CD14-positive monocyte (primary cell): ENCODE measurements around the gene MACROD2. TPM values are rescaled to one million over a fixed set of nuclear protein-coding genes. Genes with fewer than 3 reads are reported as not detected.

ENCODE experiments used
- DNase-seq, 3 donors: peaks; one replicate each; pipeline ENCODE4 v3.0.0-alpha.2; 2011 to 2022
- H2AFZ ChIP-seq: 2 replicates; pipeline ENCODE4 v1.6.0; 2012; ENCODE audit warnings: mild to moderate bottlenecking, low read depth, low read length, inconsistent platforms; ENCODE audit not compliant: insufficient read depth, poor library complexity, severe bottlenecking
- H3K27ac ChIP-seq, 2 donors: 1 replicate in 1 of 2; 2 replicates in 1 of 2; pipeline ENCODE4 v1.5.1; 2012 to 2013; ENCODE audit warnings: low read length in 2 of 2, control low read depth in 1 of 2, inconsistent platforms in 1 of 2, low read depth in 1 of 2, mild to moderate bottlenecking in 1 of 2
- H3K27me3 ChIP-seq, 2 donors: one replicate each; pipeline versions ENCODE4 v1.6.0 to v1.6.1; 2011 to 2013; ENCODE audit warnings: low read length in 2 of 2; ENCODE audit not compliant: control insufficient read depth in 2 of 2, insufficient read depth in 2 of 2
- H3K36me3 ChIP-seq, 2 donors: replicated peaks in 1 of 2; 1 replicate in 1 of 2; 2 replicates in 1 of 2; pipeline versions ENCODE4 v1.5.1 to v1.6.1; 2012 to 2013; ENCODE audit warnings: low read length in 2 of 2, control low read depth in 1 of 2, inconsistent platforms in 1 of 2, mild to moderate bottlenecking in 1 of 2; ENCODE audit not compliant: insufficient read depth in 2 of 2, control insufficient read depth in 1 of 2
- H3K4me1 ChIP-seq, 2 donors: 1 replicate in 1 of 2; 2 replicates in 1 of 2; pipeline versions ENCODE4 v1.5.1 to v1.6.1; 2012 to 2013; ENCODE audit warnings: low read length in 2 of 2, control low read depth in 1 of 2, inconsistent platforms in 1 of 2, mild to moderate bottlenecking in 1 of 2, moderate library complexity in 1 of 2; ENCODE audit not compliant: insufficient read depth in 2 of 2, control insufficient read depth in 1 of 2
- H3K4me2 ChIP-seq: replicated peaks from 2 replicates; pipeline ENCODE3; 2012; ENCODE audit warnings: low read length, moderate library complexity, mild to moderate bottlenecking; ENCODE audit not compliant: poor library complexity, severe bottlenecking; ENCODE audit errors: extremely low read depth
- H3K4me3 ChIP-seq, 3 experiments: fragments of 200-600 bp in 1 of 3; sonication (generic) in 1 of 3; replicated peaks in 1 of 3; 1 replicate in 2 of 3; 2 replicates in 1 of 3; pipeline ENCODE4 v1.5.1; 2011 to 2013; ENCODE audit warnings: low read length in 3 of 3, mild to moderate bottlenecking in 3 of 3, control low read depth in 2 of 3, low read depth in 2 of 3, inconsistent platforms in 1 of 3, moderate library complexity in 1 of 3
- H3K79me2 ChIP-seq: 2 replicates; pipeline ENCODE4 v1.6.0; 2012; ENCODE audit warnings: mild to moderate bottlenecking, control low read depth, inconsistent platforms, low read length, moderate library complexity; ENCODE audit not compliant: insufficient read depth
- H3K9ac ChIP-seq: 2 replicates; pipeline ENCODE4 v1.6.0; 2017; ENCODE audit warnings: low read length, mild to moderate bottlenecking; ENCODE audit not compliant: insufficient read depth, poor library complexity, severe bottlenecking
- H3K9me3 ChIP-seq, 2 donors: replicated peaks in 1 of 2; 1 replicate in 1 of 2; 2 replicates in 1 of 2; pipeline versions ENCODE4 v1.5.1 to v1.6.1; 2012 to 2013; ENCODE audit warnings: low read length in 2 of 2, control low read depth in 1 of 2; ENCODE audit not compliant: control insufficient read depth in 1 of 2, insufficient read depth in 1 of 2
- H4K20me1 ChIP-seq: 2 replicates; pipeline ENCODE4 v1.6.0; 2012; ENCODE audit warnings: mild to moderate bottlenecking, low read length, control low read depth, moderate library complexity; ENCODE audit not compliant: insufficient read depth
- H3K27ac Mint-ChIP-seq, 7 donors: one replicate each; pipeline ENCODE4 v1.8.0; 2020; ENCODE audit warnings: mild to moderate bottlenecking in 7 of 7, mixed read lengths in 7 of 7, moderate library complexity in 6 of 7, inconsistent platforms in 2 of 7
- H3K27me3 Mint-ChIP-seq, 3 donors: one replicate each; pipeline ENCODE4 v1.8.0; 2021 to 2022; ENCODE audit warnings: low read depth in 3 of 3, mild to moderate bottlenecking in 3 of 3, mixed read lengths in 3 of 3, moderate library complexity in 3 of 3, inconsistent platforms in 1 of 3
- H3K36me3 Mint-ChIP-seq, 2 donors: one replicate each; pipeline ENCODE4 v1.8.0; 2020; ENCODE audit warnings: mixed read lengths in 2 of 2, inconsistent platforms in 1 of 2, mild to moderate bottlenecking in 1 of 2
- H3K4me1 Mint-ChIP-seq: one replicate; pipeline ENCODE4 v1.8.0; 2020; ENCODE audit warnings: mild to moderate bottlenecking, mixed read lengths
- H3K4me3 Mint-ChIP-seq, 2 donors: one replicate each; pipeline ENCODE4 v1.8.0; 2020; ENCODE audit warnings: mild to moderate bottlenecking in 2 of 2, mixed read lengths in 2 of 2, moderate library complexity in 1 of 2
- H3K9me3 Mint-ChIP-seq, 7 donors: one replicate each; pipeline ENCODE4 v1.8.0; 2020 to 2022; ENCODE audit warnings: mixed read lengths in 7 of 7, mild to moderate bottlenecking in 6 of 7, moderate library complexity in 6 of 7, inconsistent platforms in 2 of 7
- CTCF ChIP-seq: fragments of 200-600 bp; IDR thresholded peaks from one replicate; pipeline ENCODE4 v1.8.0; 2022; ENCODE audit warnings: antibody characterized with exemption, mild to moderate bottlenecking
- WGBS: methylation state at CpG from one replicate; pipeline ENCODE4 v1.1.5; 2013; ENCODE audit warnings: missing lambda C conversion rate; ENCODE audit not compliant: insufficient coverage; 5-methylcytosine and 5-hydroxymethylcytosine counted together
- intact Hi-C, 2 donors: fragments of 100-400 bp; cut with micrococcal nuclease; formaldehyde crosslinking; loops; one replicate each; pipeline versions ENCODE4 v1.15.0 to v1.15.1; 2023
- polyA plus RNA-seq, 3 donors: library from polyadenylated mRNA; depleted of rRNA in 1 of 3; unstranded in 2 of 3; stranded (reverse) in 1 of 3; fragments of 300-500 nt in 2 of 3; fragments of >200 nt in 1 of 3; fragmentation: Illumina TruSeq in 2 of 3; gene quantifications; 1 replicate in 2 of 3; 2 replicates in 1 of 3; pipeline ENCODE4 v1.2.3, GENCODE V29; 2012 to 2021

MACROD2 gene
- polyA plus RNA-seq, 3 donors = 0.23 TPM; not detected in 2

- peaks cover 33 to 34% of the 10 kb centered on the region in 2 donors for H3K9me3 ChIP-seq
- H3K79me2 ChIP-seq = no peaks in the 10 kb centered on the region
- H3K27ac Mint-ChIP-seq = no peak overlapping the region
- H3K4me2 ChIP-seq = no peak overlapping the region
- no peaks in the 10 kb centered on the region for H4K20me1 ChIP-seq
- peaks cover 9 to 31% (median 23%) of the 10 kb centered on the region in 7 donors for H3K9me3 Mint-ChIP-seq
- H3K36me3 Mint-ChIP-seq = no peaks in the 10 kb centered on the region
- H3K27me3 ChIP-seq = no peaks in the 10 kb centered on the region
- no peaks in the 10 kb centered on the region for H3K4me1 ChIP-seq
- no peak overlapping the region for H3K9ac ChIP-seq
- no peaks in the 10 kb centered on the region for H3K4me1 Mint-ChIP-seq
- no peak overlapping the region for H2AFZ ChIP-seq
- intact Hi-C loops = no loop called here
- no peak overlapping the region for H3K27ac ChIP-seq
- no CpG with 5 or more reads among the region's 2 CpGs for WGBS
- no peaks in the 10 kb centered on the region for H3K27me3 Mint-ChIP-seq
- DNase-seq = no peak
- no peaks in the 10 kb centered on the region for H3K36me3 ChIP-seq
- H3K4me3 ChIP-seq = no peak overlapping the region
- H3K4me3 Mint-ChIP-seq = no peak overlapping the region
- no peak for TF ChIP-seq CTCF
These were observed 1555.0 kb downstream of the MACROD2 start for GRCh38 chr20:15550116-15550870.

DNA sequence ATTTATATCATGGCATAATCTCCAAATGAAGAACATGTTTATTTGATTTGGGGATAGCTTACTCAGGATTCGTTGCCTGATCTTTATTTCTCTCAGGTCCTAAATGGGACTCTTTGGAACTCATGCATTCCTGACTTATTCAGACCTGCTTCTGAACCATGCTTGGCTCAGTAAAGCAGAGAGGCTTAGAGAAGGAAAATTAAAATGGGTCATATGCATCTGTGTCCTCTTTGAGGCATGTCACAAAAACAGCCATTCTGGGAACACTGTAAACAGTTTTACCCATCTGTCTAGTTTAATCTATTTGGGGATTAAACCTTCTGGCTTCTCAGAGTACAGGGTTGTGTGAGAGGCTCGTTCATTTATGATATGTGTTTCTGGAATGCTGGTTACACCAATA lies 1560.6 kb downstream of the MACROD2 start:
- no peaks in the 10 kb centered on the region for H4K20me1 ChIP-seq
- no peak overlapping the region for H3K4me2 ChIP-seq
- Mint-ChIP-seq H3K27me3 (no peaks in the 10 kb centered on the region), H3K4me3 (no peak overlapping the region), H3K9me3 (peaks cover 6 to 29% (median 17%) of the 10 kb centered on the region in 7 donors), H3K4me1 (no peaks in the 10 kb centered on the region), H3K36me3 (no peaks in the 10 kb centered on the region), H3K27ac (no peak overlapping the region)
- no peak overlapping the region for H3K4me3 ChIP-seq
- H3K9me3 ChIP-seq = peaks cover 20 to 31% of the 10 kb centered on the region in 2 donors
- H3K4me1 ChIP-seq = no peaks in the 10 kb centered on the region
- intact Hi-C loops = no loop called here
- H3K9ac ChIP-seq = no peak overlapping the region
- H3K27ac ChIP-seq = no peak overlapping the region
- no peaks in the 10 kb centered on the region for H3K79me2 ChIP-seq
- no peak for DNase-seq
- no peak overlapping the region for H2AFZ ChIP-seq
- H3K36me3 ChIP-seq = no peaks in the 10 kb centered on the region
- 40% methylated on average over 1 of the region's 2 CpGs for WGBS
- H3K27me3 ChIP-seq = no peaks in the 10 kb centered on the region
- TF ChIP-seq CTCF = no peak
